Ishikawa (cell line): ENCODE results near the gene CERS6.

ENCODE experiments used
- CEBPB ChIP-seq: IDR thresholded peaks from 2 replicates; pipeline ENCODE4 v1.6.1; 2012
- CREB1 ChIP-seq: IDR thresholded peaks from 2 replicates; pipeline ENCODE4 v1.6.1; 2012; ENCODE audit warnings: low read depth
- EGR1 ChIP-seq: IDR thresholded peaks from 2 replicates; pipeline ENCODE4 v1.6.1; 2012
- EP300 ChIP-seq: IDR thresholded peaks from 2 replicates; pipeline ENCODE4 v1.6.1; 2012; ENCODE audit warnings: borderline replicate concordance
- FOXM1 ChIP-seq: IDR thresholded peaks from 2 replicates; pipeline ENCODE4 v1.6.1; 2012; ENCODE audit warnings: low read depth, borderline replicate concordance
- MAX ChIP-seq: IDR thresholded peaks from 2 replicates; pipeline ENCODE4 v1.6.1; 2012
- NFIC ChIP-seq: IDR thresholded peaks from 2 replicates; pipeline ENCODE4 v1.6.1; 2012
- RAD21 ChIP-seq: IDR thresholded peaks from 2 replicates; pipeline ENCODE4 v1.6.1; 2012; ENCODE audit warnings: low read depth
- REST ChIP-seq: IDR thresholded peaks from 2 replicates; pipeline ENCODE4 v1.6.1; 2012; ENCODE audit warnings: low read depth, mild to moderate bottlenecking
- TAF1 ChIP-seq: IDR thresholded peaks from 2 replicates; pipeline ENCODE4 v1.6.1; 2012; ENCODE audit warnings: low read depth, mild to moderate bottlenecking
- TCF12 ChIP-seq: IDR thresholded peaks from 2 replicates; pipeline ENCODE4 v1.6.1; 2012; ENCODE audit warnings: low read depth
- TEAD4 ChIP-seq: IDR thresholded peaks from 2 replicates; pipeline ENCODE4 v1.6.1; 2012
- USF1 ChIP-seq: IDR thresholded peaks from 2 replicates; pipeline ENCODE4 v1.6.1; 2012
- YY1 ChIP-seq: IDR thresholded peaks from 2 replicates; pipeline ENCODE4 v1.6.1; 2012; ENCODE audit warnings: low read depth
- ZBTB7A ChIP-seq: IDR thresholded peaks from 2 replicates; pipeline ENCODE4 v1.6.1; 2012; ENCODE audit warnings: low read depth

The CERS6 gene

GRCh38 chr2:168732506-168732905 lies 276.4 kb downstream of the CERS6 start:
- no peak for TF ChIP-seq CREB1
- no peak for TF ChIP-seq TCF12
- TF ChIP-seq EP300: no peak
- TF ChIP-seq EGR1: no peak
- no peak for TF ChIP-seq FOXM1
- no peak for TF ChIP-seq NFIC
- no peak for TF ChIP-seq USF1
- TF ChIP-seq RAD21: no peak
- TF ChIP-seq YY1: no peak
- no peak for TF ChIP-seq TAF1

- no peak for TF ChIP-seq TAF1
- no peak for TF ChIP-seq YY1
- no peak for TF ChIP-seq FOXM1
- no peak for TF ChIP-seq CEBPB
- TF ChIP-seq REST: no peak
- TF ChIP-seq RAD21: no peak
- no peak for TF ChIP-seq TCF12
- no peak for TF ChIP-seq EGR1
- TF ChIP-seq USF1: no peak
- no peak for TF ChIP-seq EP300
- no peak for TF ChIP-seq MAX
- no peak for TF ChIP-seq TEAD4
- no peak for TF ChIP-seq ZBTB7A
Observed at GRCh38 chr2:168734199-168734760, 278.2 kb downstream of the CERS6 start.

GRCh38 chr2:168736649-168737445 lies 280.8 kb downstream of the CERS6 start:
- TF ChIP-seq RAD21 (no peak), TEAD4 (no peak), EP300 (no peak), TAF1 (no peak), REST (no peak), CEBPB (no peak), USF1 (no peak), EGR1 (no peak), CREB1 (no peak), NFIC (no peak), YY1 (no peak), MAX (no peak)

- TF ChIP-seq TEAD4: no peak
- TF ChIP-seq MAX: no peak
- TF ChIP-seq USF1: no peak
- no peak for TF ChIP-seq YY1
- TF ChIP-seq REST: no peak
- TF ChIP-seq NFIC: no peak
- TF ChIP-seq CEBPB: no peak
- no peak for TF ChIP-seq EP300
- no peak for TF ChIP-seq ZBTB7A
- no peak for TF ChIP-seq CREB1
- no peak for TF ChIP-seq TAF1
Observed at GRCh38 chr2:168738062-168738461, 282.0 kb downstream of the CERS6 start.
